AG09319 (cell line): ENCODE results near the gene SLC25A22.

ENCODE experiments used
- DNase-seq: peaks from one replicate; pipeline ENCODE4 v3.0.0-alpha.2; 2010; ENCODE audit warnings: low read depth; ENCODE audit errors: extremely low read depth
- CTCF ChIP-seq: IDR thresholded peaks from 2 replicates; pipeline ENCODE4 v1.5.1; 2011; ENCODE audit warnings: low read depth, mild to moderate bottlenecking, inconsistent platforms, low read length, moderate library complexity

Gene SLC25A22

GRCh38 chr11:774873-775592, 23.0 kb downstream of the SLC25A22 start:
- no peak for TF ChIP-seq CTCF
- DNase-seq, result no peak

GRCh38 chr11:773830-774229, 24.3 kb downstream of the SLC25A22 start:
- DNase-seq, result no peak
- TF ChIP-seq CTCF, result no peak

- no peak for TF ChIP-seq CTCF
Measured at GRCh38 chr11:773425-773824, 24.7 kb downstream of the SLC25A22 start.

GRCh38 chr11:772429-773390, 25.4 kb downstream of the SLC25A22 start:
- DNase-seq, result no peak
- no peak for TF ChIP-seq CTCF

More at GRCh38 chr11:773425-773824, 24.7 kb downstream of the SLC25A22 start:
- DNase-seq, result no peak

- no peak for DNase-seq
- TF ChIP-seq CTCF, result no peak
Measured at GRCh38 chr11:771617-772204, 26.4 kb downstream of the SLC25A22 start.

GRCh38 chr11:770642-771616, 27.2 kb downstream of the SLC25A22 start:
- no peak for TF ChIP-seq CTCF
- no peak for DNase-seq
